ENCODE results near the gene ACOX2. TPM values are rescaled to one million over a fixed set of nuclear protein-coding genes. Genes with fewer than 3 reads are reported as not detected.
A peak's percentile ranks its signal among the peaks of the same experiment; 100 is the strongest.

ACOX2 gene
- total and polyA plus RNA-seq, 2 of the 13 experiments (the other 11 are each of a cell fraction or from before 2014, with no cell fraction given) = 42.6 to 98.5 TPM

- TF ChIP-seq GATAD1 (CRISPR knock-in tag; IDR thresholded peaks at IDR 0.05) (peak; percentile 59; the same call in 1 of the 2 replicates), SAP130 (CRISPR knock-in tag; IDR thresholded peaks at IDR 0.05; ENCODE audit: low read depth) (peak; percentile 81), ZNF431 (CRISPR knock-in tag; IDR thresholded peaks at IDR 0.05; ENCODE audit: borderline replicate concordance, low read depth) (peak; percentile 39; the same call in 1 of the 2 replicates), ZNF224 (CRISPR knock-in tag; IDR thresholded peaks at IDR 0.05) (no peak), THAP8 (CRISPR knock-in tag; IDR thresholded peaks at IDR 0.05; ENCODE audit: borderline replicate concordance) (no peak), ZNF597 (CRISPR knock-in tag; IDR thresholded peaks at IDR 0.05) (no peak), KLF6 (CRISPR knock-in tag; IDR thresholded peaks at IDR 0.05) (peak; percentile 49; the same call in 1 of the 2 replicates), ZNF691 (CRISPR knock-in tag; IDR thresholded peaks at IDR 0.05; ENCODE audit: borderline replicate concordance, low read depth) (no peak), SRSF9 (IDR thresholded peaks at IDR 0.05; ENCODE audit: borderline replicate concordance, insufficient read depth, low read depth, low read length, poor library complexity, severe bottlenecking) (no peak), MEF2D (CRISPR knock-in tag; IDR thresholded peaks at IDR 0.05) (peak; percentile 58; the same call in 1 of the 2 replicates), DR1 (CRISPR knock-in tag; IDR thresholded peaks at IDR 0.05) (no peak)
- TF ChIP-seq, protein P1, sequence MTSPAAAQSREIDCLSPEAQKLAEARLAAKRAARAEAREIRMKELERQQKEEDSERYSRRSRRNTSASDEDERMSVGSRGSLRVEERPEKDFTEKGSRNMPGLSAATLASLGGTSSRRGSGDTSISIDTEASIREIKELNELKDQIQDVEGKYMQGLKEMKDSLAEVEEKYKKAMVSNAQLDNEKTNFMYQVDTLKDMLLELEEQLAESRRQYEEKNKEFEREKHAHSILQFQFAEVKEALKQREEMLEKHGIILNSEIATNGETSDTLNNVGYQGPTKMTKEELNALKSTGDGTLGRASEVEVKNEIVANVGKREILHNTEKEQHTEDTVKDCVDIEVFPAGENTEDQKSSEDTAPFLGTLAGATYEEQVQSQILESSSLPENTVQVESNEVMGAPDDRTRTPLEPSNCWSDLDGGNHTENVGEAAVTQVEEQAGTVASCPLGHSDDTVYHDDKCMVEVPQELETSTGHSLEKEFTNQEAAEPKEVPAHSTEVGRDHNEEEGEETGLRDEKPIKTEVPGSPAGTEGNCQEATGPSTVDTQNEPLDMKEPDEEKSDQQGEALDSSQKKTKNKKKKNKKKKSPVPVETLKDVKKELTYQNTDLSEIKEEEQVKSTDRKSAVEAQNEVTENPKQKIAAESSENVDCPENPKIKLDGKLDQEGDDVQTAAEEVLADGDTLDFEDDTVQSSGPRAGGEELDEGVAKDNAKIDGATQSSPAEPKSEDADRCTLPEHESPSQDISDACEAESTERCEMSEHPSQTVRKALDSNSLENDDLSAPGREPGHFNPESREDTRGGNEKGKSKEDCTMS (CRISPR knock-in tag; conservative IDR thresholded peaks at IDR 0.05) = no peak
- TF ChIP-seq, protein P2, sequence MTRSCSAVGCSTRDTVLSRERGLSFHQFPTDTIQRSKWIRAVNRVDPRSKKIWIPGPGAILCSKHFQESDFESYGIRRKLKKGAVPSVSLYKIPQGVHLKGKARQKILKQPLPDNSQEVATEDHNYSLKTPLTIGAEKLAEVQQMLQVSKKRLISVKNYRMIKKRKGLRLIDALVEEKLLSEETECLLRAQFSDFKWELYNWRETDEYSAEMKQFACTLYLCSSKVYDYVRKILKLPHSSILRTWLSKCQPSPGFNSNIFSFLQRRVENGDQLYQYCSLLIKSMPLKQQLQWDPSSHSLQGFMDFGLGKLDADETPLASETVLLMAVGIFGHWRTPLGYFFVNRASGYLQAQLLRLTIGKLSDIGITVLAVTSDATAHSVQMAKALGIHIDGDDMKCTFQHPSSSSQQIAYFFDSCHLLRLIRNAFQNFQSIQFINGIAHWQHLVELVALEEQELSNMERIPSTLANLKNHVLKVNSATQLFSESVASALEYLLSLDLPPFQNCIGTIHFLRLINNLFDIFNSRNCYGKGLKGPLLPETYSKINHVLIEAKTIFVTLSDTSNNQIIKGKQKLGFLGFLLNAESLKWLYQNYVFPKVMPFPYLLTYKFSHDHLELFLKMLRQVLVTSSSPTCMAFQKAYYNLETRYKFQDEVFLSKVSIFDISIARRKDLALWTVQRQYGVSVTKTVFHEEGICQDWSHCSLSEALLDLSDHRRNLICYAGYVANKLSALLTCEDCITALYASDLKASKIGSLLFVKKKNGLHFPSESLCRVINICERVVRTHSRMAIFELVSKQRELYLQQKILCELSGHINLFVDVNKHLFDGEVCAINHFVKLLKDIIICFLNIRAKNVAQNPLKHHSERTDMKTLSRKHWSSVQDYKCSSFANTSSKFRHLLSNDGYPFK (CRISPR knock-in tag; IDR thresholded peaks at IDR 0.05; ENCODE audit: borderline replicate concordance) = no peak
- TF ChIP-seq, protein P3, sequence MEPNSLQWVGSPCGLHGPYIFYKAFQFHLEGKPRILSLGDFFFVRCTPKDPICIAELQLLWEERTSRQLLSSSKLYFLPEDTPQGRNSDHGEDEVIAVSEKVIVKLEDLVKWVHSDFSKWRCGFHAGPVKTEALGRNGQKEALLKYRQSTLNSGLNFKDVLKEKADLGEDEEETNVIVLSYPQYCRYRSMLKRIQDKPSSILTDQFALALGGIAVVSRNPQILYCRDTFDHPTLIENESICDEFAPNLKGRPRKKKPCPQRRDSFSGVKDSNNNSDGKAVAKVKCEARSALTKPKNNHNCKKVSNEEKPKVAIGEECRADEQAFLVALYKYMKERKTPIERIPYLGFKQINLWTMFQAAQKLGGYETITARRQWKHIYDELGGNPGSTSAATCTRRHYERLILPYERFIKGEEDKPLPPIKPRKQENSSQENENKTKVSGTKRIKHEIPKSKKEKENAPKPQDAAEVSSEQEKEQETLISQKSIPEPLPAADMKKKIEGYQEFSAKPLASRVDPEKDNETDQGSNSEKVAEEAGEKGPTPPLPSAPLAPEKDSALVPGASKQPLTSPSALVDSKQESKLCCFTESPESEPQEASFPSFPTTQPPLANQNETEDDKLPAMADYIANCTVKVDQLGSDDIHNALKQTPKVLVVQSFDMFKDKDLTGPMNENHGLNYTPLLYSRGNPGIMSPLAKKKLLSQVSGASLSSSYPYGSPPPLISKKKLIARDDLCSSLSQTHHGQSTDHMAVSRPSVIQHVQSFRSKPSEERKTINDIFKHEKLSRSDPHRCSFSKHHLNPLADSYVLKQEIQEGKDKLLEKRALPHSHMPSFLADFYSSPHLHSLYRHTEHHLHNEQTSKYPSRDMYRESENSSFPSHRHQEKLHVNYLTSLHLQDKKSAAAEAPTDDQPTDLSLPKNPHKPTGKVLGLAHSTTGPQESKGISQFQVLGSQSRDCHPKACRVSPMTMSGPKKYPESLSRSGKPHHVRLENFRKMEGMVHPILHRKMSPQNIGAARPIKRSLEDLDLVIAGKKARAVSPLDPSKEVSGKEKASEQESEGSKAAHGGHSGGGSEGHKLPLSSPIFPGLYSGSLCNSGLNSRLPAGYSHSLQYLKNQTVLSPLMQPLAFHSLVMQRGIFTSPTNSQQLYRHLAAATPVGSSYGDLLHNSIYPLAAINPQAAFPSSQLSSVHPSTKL (CRISPR knock-in tag; IDR thresholded peaks at IDR 0.05) = peak; percentile 93
Observed at GRCh38 chr3:58535531-58536500, 1.2 kb downstream of the ACOX2 start (continued).
